ENCODE measurements around the gene ADGRV1.

- TF ChIP-seq ZZZ3 (IDR thresholded peaks at IDR 0.05) (no peak), E2F5 (CRISPR knock-in tag; IDR thresholded peaks at IDR 0.05) (no peak), POLR2AphosphoS2 (IDR thresholded peaks at IDR 0.05; ENCODE audit: low read length) (no peak), FOS (IDR thresholded peaks at IDR 0.05; ENCODE audit: extremely low read depth, insufficient read length) (no peak), EZH2 (IDR thresholded peaks at IDR 0.05; ENCODE audit: borderline replicate concordance, low read depth, low read length) (no peak), CTCF (IDR thresholded peaks at IDR 0.05 in 2 of 3, conservative IDR thresholded peaks at IDR 0.05 in 1 of 3; ENCODE audit: insufficient read depth in 2 of 3, low read depth in 1 of 3, low read length in 3 of 3) (peak; percentile 19 to 34 (median 23); a peak in 2 of 6 replicates), ELK1 (CRISPR knock-in tag; IDR thresholded peaks at IDR 0.05) (no peak)
These were observed 448.7 kb downstream of the ADGRV1 start for GRCh38 chr5:91007251-91007650.

All from K562 (cell line).